T-helper 22 cell (primary cell): Measurements from ENCODE around the gene ERBB3.

Experiments
- DNase-seq: peaks from one replicate; pipeline ENCODE4 v3.0.0-alpha.2; 2020; ENCODE audit warnings: low read depth

Gene ERBB3

DNA sequence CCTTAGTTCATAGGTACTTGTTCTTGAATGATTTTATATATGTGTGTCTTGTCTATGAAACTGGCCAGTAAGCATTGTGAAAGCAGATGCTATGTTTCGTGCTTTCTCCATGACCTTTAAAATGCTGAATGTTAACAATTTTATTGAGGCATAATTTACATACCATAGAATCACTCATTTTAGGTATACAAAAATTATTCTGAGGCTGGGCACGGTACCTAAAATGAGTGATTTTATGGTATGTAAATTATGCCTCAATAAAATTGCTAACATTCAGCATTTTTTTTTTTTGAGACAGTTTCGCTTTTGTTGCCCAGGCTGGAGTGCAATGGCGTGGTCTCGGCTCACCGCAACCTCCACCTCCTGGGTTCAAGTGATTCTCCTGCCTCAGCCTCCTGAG lies 54.9 kb downstream of the ERBB3 start:
- no peak for DNase-seq

DNA sequence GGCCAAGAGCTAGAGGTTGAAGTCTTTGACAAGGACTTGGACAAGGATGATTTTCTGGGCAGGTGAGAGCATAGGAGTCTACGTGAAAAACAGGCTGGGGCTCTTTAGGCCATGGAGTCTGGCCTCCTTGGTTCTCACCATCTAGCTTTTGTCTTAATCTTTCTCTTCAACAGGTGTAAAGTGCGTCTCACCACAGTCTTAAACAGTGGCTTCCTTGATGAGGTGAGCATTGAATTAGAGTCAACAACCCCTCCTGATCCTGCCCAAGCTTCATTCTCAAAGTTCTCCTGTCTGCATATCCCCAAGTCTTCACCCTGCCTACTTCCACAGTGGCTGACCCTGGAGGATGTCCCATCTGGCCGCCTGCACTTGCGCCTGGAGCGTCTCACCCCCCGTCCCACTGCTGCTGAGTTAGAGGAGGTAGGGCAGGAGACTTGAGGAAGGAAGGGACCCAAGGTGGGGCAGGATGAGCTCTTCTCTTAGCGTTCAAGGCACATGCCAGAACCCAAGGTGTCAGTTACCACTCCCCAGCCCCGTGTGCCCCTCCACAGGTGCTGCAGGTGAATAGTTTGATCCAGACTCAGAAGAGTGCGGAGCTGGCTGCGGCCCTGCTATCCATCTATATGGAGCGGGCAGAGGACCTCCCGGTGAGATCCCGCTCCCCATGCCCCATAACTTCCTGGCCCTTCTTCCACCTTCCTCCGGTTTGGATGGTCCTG lies 58.0 kb downstream of the ERBB3 start:
- no peak for DNase-seq

DNA sequence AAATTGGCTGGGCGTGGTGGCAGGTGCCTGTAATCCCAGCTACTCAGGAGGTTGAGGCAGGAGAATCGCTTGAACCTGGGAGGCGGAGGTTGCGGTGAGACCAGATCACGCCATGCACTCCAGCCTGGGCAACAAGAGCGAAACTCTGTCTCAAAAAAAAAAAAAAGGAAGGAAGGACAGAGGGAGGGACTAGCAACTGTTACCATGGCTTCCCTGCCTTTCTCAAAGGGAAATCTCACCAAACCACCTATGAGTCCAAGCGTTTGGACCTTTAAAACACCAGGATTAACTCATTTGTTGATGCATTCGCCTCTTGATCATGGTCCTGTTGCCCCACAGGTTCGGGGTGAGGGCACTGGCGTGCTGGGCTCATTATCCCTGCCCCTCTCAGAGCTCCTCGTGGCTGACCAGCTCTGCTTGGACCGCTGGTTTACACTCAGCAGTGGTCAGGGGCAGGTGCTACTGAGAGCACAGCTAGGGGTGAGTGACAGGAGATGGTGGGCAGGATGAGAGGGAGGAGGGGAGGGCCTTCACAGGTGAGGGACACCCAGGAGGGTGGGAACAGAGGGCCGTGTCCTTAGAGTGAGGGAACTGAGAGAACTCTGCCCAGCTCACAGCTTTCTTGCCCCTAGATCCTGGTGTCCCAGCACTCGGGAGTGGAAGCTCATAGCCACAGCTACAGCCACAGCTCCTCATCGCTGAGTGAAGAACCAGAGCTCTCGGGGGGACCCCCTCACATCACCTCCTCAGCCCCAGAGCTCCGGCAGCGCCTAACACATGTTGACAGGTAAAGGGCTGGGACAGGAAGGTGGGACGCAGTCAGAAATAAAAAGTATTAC lies 62.2 kb downstream of the ERBB3 start:
- no peak for DNase-seq

DNA sequence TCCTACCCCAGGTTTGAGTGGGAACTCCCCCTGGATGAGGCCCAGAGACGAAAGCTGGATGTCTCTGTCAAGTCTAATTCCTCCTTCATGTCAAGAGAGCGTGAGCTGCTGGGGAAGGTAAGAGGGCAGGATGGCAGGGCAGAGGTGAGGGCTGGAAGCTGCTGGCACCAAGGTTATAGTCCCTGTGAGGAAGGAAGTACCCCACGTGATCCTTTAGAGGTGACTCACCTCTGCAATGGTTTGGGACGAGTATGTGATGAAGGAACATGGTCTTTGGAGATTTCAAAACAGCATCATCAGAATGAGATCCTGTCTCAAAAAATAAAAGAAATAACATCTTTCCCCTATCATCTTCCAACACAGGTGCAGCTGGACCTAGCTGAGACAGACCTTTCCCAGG lies 63.3 kb downstream of the ERBB3 start:
- no peak for DNase-seq

DNA sequence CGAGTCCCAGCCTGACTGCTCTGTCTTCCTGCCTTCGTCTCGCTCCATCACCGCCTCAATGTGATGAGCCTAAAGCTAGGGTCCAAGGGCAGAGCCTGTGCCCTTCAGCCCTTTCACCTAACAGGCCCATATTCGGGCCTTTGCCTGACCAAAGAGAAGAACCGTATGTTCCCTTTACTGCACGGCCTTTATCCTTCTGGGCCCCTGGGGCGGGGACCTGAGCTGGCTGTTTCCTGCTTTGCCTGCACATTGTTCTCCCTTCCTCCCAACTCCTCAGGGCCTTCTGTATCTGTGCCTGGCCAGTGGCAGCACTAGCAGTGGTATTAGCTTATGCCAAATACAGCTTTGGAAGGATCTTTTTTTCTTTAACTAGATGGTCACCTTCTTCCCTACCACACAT lies 63.9 kb downstream of the ERBB3 start:
- DNase-seq: no peak

DNA sequence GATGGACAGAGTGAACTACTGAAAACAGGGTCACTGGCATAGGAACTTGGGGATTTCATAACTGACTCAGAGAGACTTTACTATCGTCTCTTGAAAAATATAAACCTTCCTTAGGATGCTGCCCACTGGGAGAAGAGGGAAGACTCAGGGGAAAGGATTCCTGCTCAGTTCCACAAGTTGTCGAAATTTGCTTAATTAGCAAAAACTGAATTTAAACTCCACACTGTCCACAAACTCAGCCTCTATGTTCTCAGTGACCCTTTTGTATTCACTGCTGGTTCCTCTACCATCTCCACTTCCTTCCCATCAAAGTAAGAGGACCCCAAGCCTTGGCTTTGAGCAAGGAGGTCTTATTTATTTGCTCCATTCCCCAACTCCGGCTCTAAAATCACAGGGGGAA lies 65.3 kb downstream of the ERBB3 start:
- no peak for DNase-seq

DNA sequence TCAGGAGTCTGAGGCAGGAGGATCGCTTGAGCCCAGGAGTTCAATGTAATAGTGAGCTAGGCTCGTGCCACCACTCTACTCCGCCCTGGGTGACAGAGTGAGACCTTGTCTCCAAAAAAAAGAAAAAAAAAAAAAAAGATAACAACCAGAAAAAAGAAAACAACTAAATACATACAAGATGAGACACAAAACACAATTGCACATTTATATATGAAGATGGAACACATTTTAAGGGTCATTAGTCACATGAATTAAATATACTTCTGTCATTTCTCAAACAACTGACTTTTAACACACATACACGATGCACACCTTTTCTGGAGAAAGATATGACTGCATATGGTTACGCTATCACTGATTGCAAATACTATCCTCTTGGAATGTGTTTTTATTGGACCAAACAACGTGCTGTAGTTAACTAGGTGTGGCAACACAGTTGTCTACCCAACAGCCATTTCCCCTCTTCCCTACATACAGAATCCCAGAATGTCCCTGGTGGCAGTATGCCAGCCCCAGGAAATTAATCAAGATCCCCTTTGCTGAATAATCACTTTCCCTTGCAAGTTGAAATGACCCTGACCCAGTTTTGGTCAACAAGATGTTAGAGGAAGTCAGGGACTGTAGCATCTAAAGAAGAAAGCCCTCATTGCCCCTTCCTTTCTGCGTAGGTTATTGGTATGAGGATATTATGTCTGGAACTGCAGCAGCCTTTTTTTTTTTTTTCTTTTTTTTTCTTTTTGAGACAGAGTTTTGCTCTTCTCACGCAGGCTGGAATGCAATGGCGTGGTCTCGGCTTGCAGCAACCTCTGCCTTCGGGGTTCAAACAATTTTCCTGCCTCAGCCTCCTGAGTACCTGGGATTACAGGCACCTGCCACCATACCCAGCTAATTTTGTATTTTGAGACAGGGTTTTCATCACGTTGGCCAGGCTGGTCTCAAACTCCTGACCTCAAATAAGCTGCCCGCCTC lies 66.8 kb downstream of the ERBB3 start:
- DNase-seq: no peak

DNA sequence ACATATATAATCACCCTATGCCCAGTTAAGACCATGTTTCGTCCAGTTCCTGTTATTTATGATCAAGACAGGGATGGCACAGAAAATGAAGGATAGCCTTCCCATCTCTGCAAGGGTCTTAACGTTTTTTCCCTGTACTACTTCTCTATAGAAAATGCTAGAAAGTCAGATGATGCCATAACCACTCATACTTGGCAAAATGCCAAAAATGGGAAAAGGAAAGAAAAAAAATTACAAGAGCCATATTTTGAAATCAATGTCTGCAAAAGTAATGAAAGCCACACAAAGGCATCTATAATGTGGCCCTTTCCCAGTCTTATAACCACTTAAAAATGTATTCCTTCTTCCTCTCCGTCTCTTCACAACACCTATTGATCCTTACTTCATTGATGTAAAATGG lies 70.6 kb downstream of the ERBB3 start:
- DNase-seq: no peak

DNA sequence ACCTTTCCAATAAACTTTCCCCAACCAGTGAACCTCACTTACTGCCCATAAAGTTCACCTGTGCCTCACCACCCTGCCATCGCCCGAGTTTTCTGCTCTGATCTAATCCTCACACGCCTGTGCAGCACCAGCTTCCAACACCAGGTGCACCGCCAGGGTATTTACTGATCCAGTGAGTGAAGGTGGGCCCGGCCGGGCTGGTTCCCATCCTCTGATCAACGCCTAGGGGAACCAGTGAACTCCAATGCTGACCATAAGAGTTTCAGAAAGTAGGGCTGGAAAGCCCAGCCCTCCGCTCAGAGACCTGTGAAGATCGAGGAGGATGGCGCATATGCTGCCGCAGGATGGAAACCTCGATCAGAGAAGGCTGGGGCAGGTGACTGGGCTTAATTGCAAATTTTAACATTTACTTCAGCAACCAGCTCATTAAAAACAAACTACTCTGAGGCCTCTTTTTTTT lies 71.7 kb downstream of the ERBB3 start:
- peak; percentile 36 for DNase-seq

DNA sequence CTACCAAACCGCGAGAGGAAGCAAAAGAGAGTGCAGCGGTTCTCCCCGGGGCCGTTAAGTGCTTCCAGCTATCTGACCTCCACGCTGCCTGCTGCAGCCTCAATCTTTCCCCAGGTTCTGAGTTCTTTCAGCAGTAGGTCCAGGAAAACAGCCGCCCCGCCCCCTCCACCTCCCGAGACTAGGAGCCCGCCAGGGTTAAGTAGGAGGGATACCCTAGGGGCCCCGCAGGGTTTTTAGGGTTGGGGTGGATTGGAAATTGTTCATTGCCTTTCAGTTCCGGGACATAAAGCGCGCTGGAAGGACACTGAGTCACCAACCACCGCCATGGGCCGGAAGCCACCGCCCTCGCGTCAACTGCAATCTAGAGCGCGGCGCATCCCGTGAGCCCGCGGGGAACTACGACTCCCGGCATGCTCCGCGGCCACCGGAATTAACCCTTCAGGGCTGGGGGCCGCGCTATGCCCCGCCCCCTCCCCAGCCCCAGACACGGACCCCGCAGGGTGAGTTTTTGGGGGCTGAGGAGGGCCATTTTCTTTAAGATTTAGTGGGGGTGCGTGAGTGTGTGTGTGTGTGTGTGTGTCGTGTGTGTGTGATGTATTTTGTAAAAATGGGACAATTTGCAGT lies 72.3 kb downstream of the ERBB3 start, which contains the start of gene MYL6B:
MYL6B (plus strand) TSS at position 456 of the 624 bp plus-strand sequence. CDS start 1,332 bp downstream, outside the sequence.
- peak; percentile 89 for DNase-seq
